Adrenal gland (tissue), 12 donors: Measurements from ENCODE around the gene KCNH1. TPM values are rescaled to one million over a fixed set of nuclear protein-coding genes. Genes with fewer than 3 reads are reported as not detected.

Experiments
- DNase-seq, 7 donors: peaks; one replicate each; pipeline ENCODE4 v3.0.0-alpha.2; 2019 to 2020
- H3K27ac ChIP-seq, 5 donors: fragments of 200-600 bp; sonication (generic) in 4 of 5; 1 replicate in 3 of 5; 2 replicates in 2 of 5; pipeline versions ENCODE4 v1.5.1 to v1.8.0; 2016 to 2020; ENCODE audit warnings: mild to moderate bottlenecking in 1 of 5
- H3K27me3 ChIP-seq: fragments of 200-600 bp; 2 replicates; pipeline ENCODE4 v1.8.0; 2021
- H3K36me3 ChIP-seq, 2 donors: fragments of 200-600 bp; replicated peaks in 1 of 2; 1 replicate in 1 of 2; 2 replicates in 1 of 2; pipeline versions ENCODE4 v1.5.1 to v1.8.0; 2018 to 2022
- H3K4me1 ChIP-seq, 2 donors: fragments of 200-600 bp; replicated peaks in 1 of 2; 1 replicate in 1 of 2; 2 replicates in 1 of 2; pipeline versions ENCODE4 v1.5.1 to v1.8.0; 2018 to 2021
- H3K4me3 ChIP-seq, 4 donors: fragments of 200-600 bp; sonication (generic) in 3 of 4; one replicate each; pipeline ENCODE4 v1.5.1; 2016 to 2018
- H3K9me3 ChIP-seq, 3 donors: fragments of 200-600 bp; sonication (generic) in 1 of 3; replicated peaks in 1 of 3; 1 replicate in 2 of 3; 2 replicates in 1 of 3; pipeline versions ENCODE4 v1.5.1 to v1.8.0; 2016 to 2021
- CTCF ChIP-seq, 6 experiments: fragments of 450-650 bp in 4 of 6; fragments of 200-600 bp in 2 of 6; sonication (generic) in 1 of 6; IDR thresholded peaks; 1 replicate in 5 of 6; 2 replicates in 1 of 6; pipeline versions ENCODE4 v1.5.1 to v1.8.0; 2016 to 2021; ENCODE audit warnings: antibody characterized with exemption in 6 of 6, mild to moderate bottlenecking in 2 of 6, moderate library complexity in 1 of 6
- POLR2A ChIP-seq, 2 donors: fragments of 450-650 bp; IDR thresholded peaks; one replicate each; pipeline ENCODE4 v1.6.1; 2017; ENCODE audit warnings: antibody characterized with exemption in 2 of 2, mild to moderate bottlenecking in 2 of 2, moderate library complexity in 1 of 2
- WGBS, 4 donors: extraction: QIAGEN DNeasy Blood & Tissue Kit in 2 of 4; methylation state at CpG; one replicate each; pipeline versions ENCODE4 v1.1.5 to v1.1.7; 2013 to 2017; 5-methylcytosine and 5-hydroxymethylcytosine counted together
- intact Hi-C, 2 donors: fragments of 100-400 bp; cut with DNase I; formaldehyde crosslinking; loops; one replicate each; pipeline versions ENCODE4 v1.14.1 to v1.15.0; 2022 to 2023
- polyA plus RNA-seq, 3 donors: library from polyadenylated mRNA; stranded (reverse); fragments of 200-250 nt in 2 of 3; fragments of 350-450 nt in 1 of 3; fragmentation: Illumina TruSeq in 1 of 3; extraction: RNeasy Lipid Tissue Mini Kit (QIAGEN cat#74804) in 1 of 3; gene quantifications; one replicate each; pipeline ENCODE4 v1.2.3, GENCODE V29; 2013 to 2014
- total RNA-seq, 9 donors: library from RNA; depleted of rRNA in 4 of 9; stranded (reverse); fragments of >200 nt in 4 of 9; fragments of 120-200 nt in 1 of 9; fragmentation: NEBNext Ultra II Directional in 1 of 9; extraction: Animal tissue kit (Norgen Biotek cat#: 25700) in 1 of 9; gene quantifications; one replicate each; pipeline versions ENCODE4 v1.1.0 to v1.2.4, GENCODE V29; 2013 to 2023
- donor health status: healthy with polysubstance abuse.
- donor health status: Bipolar disorder and iron deficiency.
- donor health status: DM: yes; HTN: yes; CAD: no.
- donor health status: DM: no; HTN: no; CAD: no.
- donor health status: DM: no; HTN: no; CAD: no.
- donor health status: DM: yes; HTN: yes; CAD: no.

KCNH1 gene
- total and polyA plus RNA-seq, 12 donors: 0.15 to 2.2 (median 0.73) TPM; not detected in 4

- intact Hi-C loops: no loop called here
- Histone ChIP-seq H3K4me1 (no peaks in the 10 kb centered on the region), H3K27ac (no peak overlapping the region), H3K4me3 (no peak overlapping the region), H3K36me3 (no peaks in the 10 kb centered on the region), H3K27me3 (no peaks in the 10 kb centered on the region), H3K9me3 (no peaks in the 10 kb centered on the region)
- DNase-seq: no peak
- TF ChIP-seq CTCF (IDR thresholded peaks at IDR 0.05) (no peak), POLR2A (IDR thresholded peaks at IDR 0.05) (no peak)
- 73 to 80% (median 75%) methylated on average over 2 of the region's 2 CpGs for WGBS, 4 donors
Observed at GRCh38 chr1:210703593-210703992, 430.4 kb downstream of the KCNH1 start.

GRCh38 chr1:210702506-210702905, 431.4 kb downstream of the KCNH1 start:
- TF ChIP-seq POLR2A (IDR thresholded peaks at IDR 0.05): no peak
- TF ChIP-seq CTCF (IDR thresholded peaks at IDR 0.05): no peak

GRCh38 chr1:210700511-210700910, 433.4 kb downstream of the KCNH1 start:
- H3K9me3 ChIP-seq: no peaks in the 10 kb centered on the region
- H3K27me3 ChIP-seq: no peaks in the 10 kb centered on the region
- 43 to 68% (median 63%) methylated on average over 2 of the region's 2 CpGs for WGBS, 4 donors
- DNase-seq: no peak
- no peaks in the 10 kb centered on the region for H3K36me3 ChIP-seq
- H3K4me3 ChIP-seq: no peak overlapping the region
- no peak for TF ChIP-seq CTCF (IDR thresholded peaks at IDR 0.05)
- no peak for TF ChIP-seq POLR2A (IDR thresholded peaks at IDR 0.05)
- no peak overlapping the region for H3K27ac ChIP-seq
- no peaks in the 10 kb centered on the region for H3K4me1 ChIP-seq
- intact Hi-C loops: no loop called here

More at GRCh38 chr1:210702506-210702905, 431.4 kb downstream of the KCNH1 start:
- no peak overlapping the region for H3K4me3 ChIP-seq
- H3K4me1 ChIP-seq: no peaks in the 10 kb centered on the region
- no peak overlapping the region for H3K27ac ChIP-seq
- WGBS, 4 donors: 87 to 93% (median 89%) methylated on average over 2 of the region's 2 CpGs
- no peaks in the 10 kb centered on the region for H3K36me3 ChIP-seq
- no peaks in the 10 kb centered on the region for H3K27me3 ChIP-seq
- no peaks in the 10 kb centered on the region for H3K9me3 ChIP-seq
- intact Hi-C loops: no loop called here
- DNase-seq: no peak

DNA sequence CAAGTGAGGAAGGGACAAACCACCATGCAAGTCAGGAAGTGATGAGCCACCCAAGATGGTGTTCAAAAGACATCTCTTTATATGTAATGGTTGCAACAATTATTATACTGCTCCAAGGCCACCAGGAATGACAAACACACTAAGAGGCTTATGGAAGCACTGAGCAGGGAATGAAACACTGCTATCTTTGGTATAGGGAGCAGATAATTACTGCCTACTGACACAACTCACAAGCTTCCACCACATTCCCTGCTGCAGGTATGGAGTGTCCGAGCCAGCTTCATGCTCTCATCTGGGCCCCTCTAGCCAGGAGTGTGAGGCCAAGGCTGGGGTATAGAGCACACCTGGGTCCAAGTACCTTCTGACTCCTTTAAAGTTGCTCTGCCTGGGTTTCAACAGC, 433.9 kb downstream of the KCNH1 start:
- Histone ChIP-seq H3K4me1 (no peaks in the 10 kb centered on the region), H3K36me3 (no peaks in the 10 kb centered on the region), H3K27me3 (no peaks in the 10 kb centered on the region), H3K9me3 (no peaks in the 10 kb centered on the region), H3K4me3 (no peak overlapping the region), H3K27ac (no peak overlapping the region)
- WGBS, 4 donors: 69 to 91% (median 85%) methylated on average over 1 of the region's 1 CpG
- DNase-seq: no peak
- intact Hi-C loops: no loop called here
- TF ChIP-seq CTCF (IDR thresholded peaks at IDR 0.05) (no peak), POLR2A (IDR thresholded peaks at IDR 0.05) (no peak)
